GM23338 (cell line): ENCODE results near the gene MLST8. TPM values are rescaled to one million over a fixed set of nuclear protein-coding genes. Genes with fewer than 3 reads are reported as not detected.

Experiments used
- ATAC-seq: fragments of 200-7000 bp; cut with Tn5 transposase; 3 replicates; pipeline ENCODE4 v1.9.1; 2020
- DNase-seq: peaks from one replicate; pipeline ENCODE4 v3.0.0-alpha.2; 2015; ENCODE audit warnings: low spot score
- H2AFZ ChIP-seq: fragments of 200-600 bp; sonication (generic); 2 replicates; pipeline ENCODE4 v1.8.0; 2016; ENCODE audit warnings: antibody characterized with exemption, mild to moderate bottlenecking, moderate library complexity
- H3F3A ChIP-seq: fragments of 200-600 bp; sonication (generic); replicated peaks from 2 replicates; pipeline ENCODE4 v1.8.0; 2017; ENCODE audit warnings: antibody characterized with exemption, mixed run types, low read depth
- H3K27ac ChIP-seq: fragments of 200-600 bp; sonication (generic); 2 replicates; pipeline ENCODE4 v1.6.1; 2016; ENCODE audit warnings: low read depth
- H3K27me3 ChIP-seq: fragments of 200-600 bp; sonication (generic); 2 replicates; pipeline ENCODE4 v1.8.0; 2016; ENCODE audit warnings: mild to moderate bottlenecking, mixed run types, moderate library complexity; ENCODE audit not compliant: insufficient read depth
- H3K36me3 ChIP-seq: fragments of 200-600 bp; sonication (generic); 2 replicates; pipeline ENCODE4 v1.8.0; 2016; ENCODE audit warnings: mild to moderate bottlenecking; ENCODE audit not compliant: insufficient read depth
- H3K4me1 ChIP-seq: fragments of 200-600 bp; sonication (generic); 2 replicates; pipeline ENCODE4 v1.8.0; 2016; ENCODE audit warnings: mild to moderate bottlenecking, moderate library complexity; ENCODE audit not compliant: insufficient read depth
- H3K4me2 ChIP-seq: fragments of 200-600 bp; sonication (generic); 2 replicates; pipeline ENCODE4 v1.7.1; 2017; ENCODE audit warnings: mixed run types
- H3K4me3 ChIP-seq: fragments of 200-600 bp; sonication (generic); 2 replicates; pipeline ENCODE4 v1.6.1; 2016; ENCODE audit warnings: mixed run types
- H3K79me2 ChIP-seq: fragments of 200-600 bp; sonication (generic); replicated peaks from 2 replicates; pipeline ENCODE4 v1.8.0; 2017; ENCODE audit warnings: mild to moderate bottlenecking; ENCODE audit not compliant: insufficient read depth
- H3K9me2 ChIP-seq: fragments of 200-600 bp; sonication (generic); 2 replicates; pipeline ENCODE4 v1.8.0; 2017; ENCODE audit not compliant: insufficient read depth
- H4K20me1 ChIP-seq: fragments of 200-600 bp; sonication (generic); replicated peaks from 2 replicates; pipeline ENCODE4 v1.8.0; 2017; ENCODE audit warnings: mild to moderate bottlenecking; ENCODE audit not compliant: insufficient read depth
- H3K27ac Mint-ChIP-seq: 2 replicates; pipeline ENCODE4 v1.8.0; 2020; ENCODE audit warnings: inconsistent platforms, mild to moderate bottlenecking, moderate library complexity, mixed read lengths
- H3K27me3 Mint-ChIP-seq: 3 replicates; pipeline ENCODE4 v1.8.0; 2022; ENCODE audit warnings: low read depth, mild to moderate bottlenecking, moderate library complexity, mixed read lengths, inconsistent platforms; ENCODE audit not compliant: insufficient read depth, poor library complexity
- H3K36me3 Mint-ChIP-seq: 3 replicates; pipeline ENCODE4 v1.8.0; 2021; ENCODE audit warnings: low read depth, mild to moderate bottlenecking, inconsistent platforms, moderate library complexity, mixed read lengths
- H3K4me1 Mint-ChIP-seq: 3 replicates; pipeline ENCODE4 v1.8.0; 2020; ENCODE audit warnings: mild to moderate bottlenecking, inconsistent platforms, mixed read lengths
- H3K4me3 Mint-ChIP-seq: 3 replicates; pipeline ENCODE4 v1.8.0; 2021; ENCODE audit warnings: moderate library complexity, mild to moderate bottlenecking, inconsistent platforms, mixed read lengths
- H3K9me3 Mint-ChIP-seq: 3 replicates; pipeline ENCODE4 v1.8.0; 2020; ENCODE audit warnings: moderate library complexity, mild to moderate bottlenecking, inconsistent platforms, mixed read lengths
- CREB1 ChIP-seq: fragments of 250-450 bp; sonication (Bioruptor Pico); IDR thresholded peaks from 2 replicates; pipeline ENCODE4 v1.5.0; 2020; ENCODE audit warnings: low read depth, mild to moderate bottlenecking, moderate library complexity
- CTCF ChIP-seq, 2 experiments: fragments of 200-600 bp in 1 of 2; sonication (generic) in 1 of 2; conservative IDR thresholded peaks; 2 replicates each; pipeline versions ENCODE4 v1.5.1 to v1.6.1; 2016 to 2017; ENCODE audit warnings: antibody characterized with exemption in 2 of 2, low read depth in 2 of 2, mild to moderate bottlenecking in 2 of 2, moderate library complexity in 1 of 2
- ETS1 ChIP-seq: IDR thresholded peaks from 2 replicates; pipeline ENCODE4 v1.6.1; 2016; ENCODE audit warnings: antibody characterized with exemption
- EZH2 ChIP-seq: fragments of 200-600 bp; sonication (generic); IDR thresholded peaks from one replicate; pipeline ENCODE4 v1.8.0; 2017; ENCODE audit warnings: antibody characterized with exemption, mild to moderate bottlenecking, low read depth; ENCODE audit not compliant: unreplicated experiment
- EZH2phosphoT487 ChIP-seq: fragments of 200-600 bp; sonication (generic); IDR thresholded peaks from one replicate; pipeline ENCODE4 v1.8.1; 2018; ENCODE audit warnings: antibody characterized with exemption; ENCODE audit not compliant: unreplicated experiment
- JUNB ChIP-seq: IDR thresholded peaks from one replicate; pipeline ENCODE4 v1.6.1; 2016; ENCODE audit warnings: antibody characterized with exemption; ENCODE audit not compliant: unreplicated experiment
- NANOG ChIP-seq: IDR thresholded peaks from 2 replicates; pipeline ENCODE4 v1.6.1; 2016; ENCODE audit warnings: antibody characterized with exemption, borderline replicate concordance
- REST ChIP-seq: IDR thresholded peaks from one replicate; pipeline ENCODE4 v1.6.1; 2018; ENCODE audit warnings: antibody characterized with exemption; ENCODE audit not compliant: unreplicated experiment
- STAT1 ChIP-seq: IDR thresholded peaks from one replicate; pipeline ENCODE4 v1.6.1; 2016; ENCODE audit warnings: antibody characterized with exemption; ENCODE audit not compliant: unreplicated experiment
- ZNF114 ChIP-seq: fragments of 250-450 bp; sonication (Bioruptor Pico); IDR thresholded peaks from 2 replicates; pipeline ENCODE4 v1.5.0; 2020; ENCODE audit warnings: mild to moderate bottlenecking, moderate library complexity
- ZNF331 ChIP-seq: fragments of 250-450 bp; sonication (Bioruptor Pico); IDR thresholded peaks from 2 replicates; pipeline ENCODE4 v1.5.0; 2020; ENCODE audit warnings: low read depth, mild to moderate bottlenecking, moderate library complexity
- ZNF462 ChIP-seq: fragments of 250-450 bp; sonication (Bioruptor Pico); IDR thresholded peaks from 2 replicates; pipeline ENCODE4 v1.5.0; 2020; ENCODE audit warnings: mild to moderate bottlenecking, moderate library complexity
- polyA plus RNA-seq: library from polyadenylated mRNA; unstranded; fragments of >200 nt; fragmentation: Nextera tagmentation; extraction: Ambion mirVana; gene quantifications from 2 replicates; pipeline ENCODE4 v1.2.1, GENCODE V29; 2016
- total RNA-seq: library from RNA; depleted of rRNA; stranded (reverse); fragments of >200 nt; shearing (Covaris generic); gene quantifications from 2 replicates; pipeline ENCODE4 v1.2.3, GENCODE V29; 2014

MLST8 gene
- total and polyA plus RNA-seq, 2 experiments from 2014 or later, result 58.8 to 138 TPM

- Mint-ChIP-seq H3K27me3 (peaks cover 16% of the 10 kb centered on the region), H3K4me3 (no peak overlapping the region; the same call in 2 of the 3 replicates), H3K27ac (no peak overlapping the region), H3K36me3 (peaks cover 34% of the 10 kb centered on the region), H3K4me1 (peaks cover 2% of the 10 kb centered on the region; the same call in 2 of the 3 replicates), H3K9me3 (no peaks in the 10 kb centered on the region; the same call in 2 of the 3 replicates)
- H3K9me2 ChIP-seq, result no peaks in the 10 kb centered on the region
- H3F3A ChIP-seq, result peaks cover 13% of the 10 kb centered on the region; the same call in 1 of the 2 replicates
- no peak overlapping the region for H3K27ac ChIP-seq
- no peaks in the 10 kb centered on the region; the same call in 1 of the 2 replicates for H3K4me1 ChIP-seq
- H3K79me2 ChIP-seq, result peaks cover 23% of the 10 kb centered on the region
- H3K36me3 ChIP-seq, result peaks cover 4% of the 10 kb centered on the region; the same call in 1 of the 2 replicates
- TF ChIP-seq ZNF331 (CRISPR knock-in tag) (no peak), ETS1 (no peak), EZH2 (no peak), NANOG (no peak), JUNB (no peak), REST (no peak), ZNF114 (CRISPR knock-in tag) (no peak), CREB1 (CRISPR knock-in tag) (no peak), ZNF462 (CRISPR knock-in tag) (no peak), CTCF (conservative IDR thresholded peaks at IDR 0.05; ENCODE audit: low read depth in 2 of 2) (no peak), STAT1 (no peak), EZH2phosphoT487 (no peak)
- no peaks in the 10 kb centered on the region; the same call in none of the 2 replicates for H4K20me1 ChIP-seq
- ATAC-seq (no peak), DNase-seq (no peak)
- H3K4me2 ChIP-seq, result no peak overlapping the region
- no peak overlapping the region for H2AFZ ChIP-seq
- no peak overlapping the region for H3K4me3 ChIP-seq
- H3K27me3 ChIP-seq, result no peaks in the 10 kb centered on the region
Measured at GRCh38 chr16:2165861-2166260, 39.4 kb upstream of the MLST8 start.
